AG08396 (cell line): Measurements from ENCODE around the gene CKM.
"Not testable (repeated sequence)": the region's sequence is repeated elsewhere in the genome, so short reads cannot be mapped to it uniquely, and the experiment has no call there.

Experiments
- DNase-seq: peaks from one replicate; pipeline ENCODE4 v3.0.0; 2012; ENCODE audit warnings: low spot score, mixed read lengths

CKM gene

DNA sequence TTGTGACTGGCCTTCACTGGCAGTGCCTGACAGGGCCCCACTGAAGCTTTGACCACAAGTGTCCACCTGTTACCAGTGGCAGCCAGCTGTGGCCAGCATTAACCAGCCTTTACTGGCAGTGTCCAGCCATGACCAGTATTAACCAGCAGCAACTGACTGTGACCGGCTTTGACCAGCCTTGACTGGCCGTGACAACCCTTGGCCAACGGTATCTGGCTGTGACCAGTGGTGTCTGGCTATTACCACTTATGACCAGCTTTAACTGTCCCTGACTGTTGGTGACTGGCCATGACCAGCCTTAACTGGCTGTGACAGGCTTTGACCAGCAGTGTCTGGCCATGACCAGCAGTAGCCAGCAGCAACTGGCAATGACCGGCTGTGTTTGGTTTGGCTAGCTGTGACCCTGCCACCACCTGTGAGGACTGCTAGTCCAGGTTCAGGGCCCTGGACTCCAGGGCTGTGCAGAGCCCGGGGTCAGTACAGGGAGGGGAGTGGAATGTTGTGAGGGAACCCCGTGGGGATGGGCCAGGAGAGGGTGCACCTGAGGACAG is 32.2 kb downstream of the CKM start:
- no peak for DNase-seq

- DNase-seq, result no peak
Observed at GRCh38 chr19:45283443-45284033, 39.1 kb downstream of the CKM start.

DNA sequence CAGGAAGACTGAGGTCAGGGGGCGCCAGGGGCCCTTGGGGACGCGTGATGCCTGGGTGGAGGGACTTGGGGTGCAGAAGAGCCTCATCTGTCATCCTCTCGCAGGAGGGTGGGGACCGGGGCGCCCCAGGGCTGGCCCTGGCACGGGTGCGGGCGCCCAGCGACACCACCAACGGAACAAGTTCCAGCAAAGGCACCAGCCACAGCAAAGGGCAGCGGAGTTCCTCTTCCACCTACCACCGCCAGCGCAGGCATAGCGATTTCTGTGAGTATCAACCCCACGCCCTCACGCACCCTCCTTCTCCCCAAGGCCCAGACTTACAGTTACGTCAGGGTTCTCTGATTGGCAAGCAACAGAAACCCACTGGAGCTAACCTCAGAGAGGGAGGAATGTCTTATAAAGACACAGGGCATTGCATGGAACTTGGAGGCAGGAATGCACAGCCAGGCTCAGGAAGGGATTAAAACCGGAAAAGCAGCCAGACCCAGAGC is 42.2 kb downstream of the CKM start:
- no peak for DNase-seq

GRCh38 chr19:45279587-45280192 is 43.0 kb downstream of the CKM start:
- DNase-seq, result no peak

GRCh38 chr19:45278087-45278486 is 44.6 kb downstream of the CKM start:
- no peak for DNase-seq

DNA sequence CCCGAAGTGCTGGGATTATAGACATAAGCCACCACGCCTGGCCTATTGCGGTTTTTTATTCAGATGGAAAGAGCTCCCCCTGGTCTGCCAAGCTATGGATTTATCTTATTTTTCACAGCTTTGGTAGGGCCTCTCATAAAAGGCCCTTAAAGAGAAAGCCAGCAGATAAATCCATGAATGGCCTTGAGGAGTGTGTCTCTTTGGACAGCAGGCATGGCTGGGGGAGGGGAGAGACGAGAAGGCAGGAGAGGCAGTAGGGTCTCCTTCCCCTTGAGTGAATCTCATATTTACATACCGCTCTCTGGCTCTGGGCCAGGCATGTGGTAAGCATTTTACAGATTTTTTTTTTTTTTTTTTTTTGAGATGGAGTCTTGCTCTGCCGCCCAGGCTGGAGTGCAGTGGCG is 46.4 kb downstream of the CKM start:
- DNase-seq, result no peak

GRCh38 chr19:45275370-45275971 is 47.2 kb downstream of the CKM start:
- DNase-seq, result no peak

- DNase-seq, result no peak
Observed at GRCh38 chr19:45273521-45273855, 49.2 kb downstream of the CKM start.

DNA sequence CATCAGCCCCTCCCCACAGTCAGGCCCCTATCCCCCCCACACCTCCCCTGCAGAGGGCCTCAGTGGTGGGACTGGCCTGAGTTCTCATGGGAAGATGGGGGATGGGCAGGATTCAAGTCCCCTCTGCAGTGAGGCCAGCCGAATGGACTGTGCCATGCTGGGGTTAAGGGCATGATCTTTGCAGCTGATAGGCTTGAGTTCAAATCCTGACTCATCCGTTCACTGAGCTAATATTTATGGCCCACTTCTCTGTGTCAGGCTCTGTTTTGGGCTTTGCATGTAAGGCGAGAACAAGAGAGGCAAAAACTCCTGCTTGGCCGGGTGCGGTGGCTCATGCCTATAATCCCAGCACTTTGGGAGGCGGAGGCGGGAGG is 51.0 kb downstream of the CKM start:
- DNase-seq, result no peak

DNA sequence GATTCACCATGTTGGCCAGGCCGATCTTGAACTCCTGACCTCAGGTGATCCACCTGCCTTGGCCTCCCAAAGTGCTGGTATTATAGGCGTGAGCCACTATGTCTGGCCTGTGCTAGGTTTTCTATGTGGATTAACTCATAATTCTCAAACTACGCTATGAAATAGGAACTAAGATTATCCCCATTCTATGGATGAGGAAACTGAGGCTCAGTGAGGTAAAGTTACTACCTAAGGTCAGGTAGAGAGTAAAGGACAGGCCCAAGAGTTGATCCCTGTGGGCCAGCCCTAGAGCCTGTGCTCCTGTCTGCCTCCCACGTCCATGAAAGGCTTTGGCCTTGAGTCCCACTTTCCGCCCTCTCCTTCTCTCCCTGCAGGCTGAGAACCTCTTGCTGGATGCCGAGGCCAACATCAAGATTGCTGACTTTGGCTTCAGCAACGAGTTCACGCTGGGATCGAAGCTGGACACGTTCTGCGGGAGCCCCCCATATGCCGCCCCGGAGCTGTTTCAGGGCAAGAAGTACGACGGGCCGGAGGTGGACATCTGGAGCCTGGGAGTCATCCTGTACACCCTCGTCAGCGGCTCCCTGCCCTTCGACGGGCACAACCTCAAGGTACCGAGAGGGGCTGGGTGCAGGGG is 51.5 kb downstream of the CKM start:
- DNase-seq, result no peak

- not testable (repeated sequence) for DNase-seq
Observed at GRCh38 chr19:45269939-45270338, 52.7 kb downstream of the CKM start.

DNA sequence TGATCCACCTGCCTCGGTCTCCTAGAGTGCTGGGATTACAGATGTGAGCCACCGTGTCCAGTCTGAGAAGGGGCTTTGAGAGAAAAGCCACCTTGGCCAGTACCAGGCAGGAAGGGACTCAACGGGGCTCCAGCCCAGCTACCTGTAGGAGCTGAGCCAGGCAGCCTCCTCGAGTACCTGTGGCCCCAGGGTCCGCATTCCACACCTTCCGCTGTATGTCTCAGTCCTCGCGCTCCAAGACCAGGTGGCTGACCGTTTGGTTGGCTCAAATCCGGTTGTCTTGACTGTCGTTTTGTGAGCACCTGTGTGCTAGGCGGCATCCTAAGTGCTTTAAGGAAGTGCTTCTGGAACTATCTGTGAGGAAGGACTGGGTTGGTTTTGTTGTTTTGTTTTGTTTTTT is 55.4 kb downstream of the CKM start:
- DNase-seq, result no peak

GRCh38 chr19:45265375-45265774 is 57.3 kb downstream of the CKM start:
- DNase-seq, result no peak

DNA sequence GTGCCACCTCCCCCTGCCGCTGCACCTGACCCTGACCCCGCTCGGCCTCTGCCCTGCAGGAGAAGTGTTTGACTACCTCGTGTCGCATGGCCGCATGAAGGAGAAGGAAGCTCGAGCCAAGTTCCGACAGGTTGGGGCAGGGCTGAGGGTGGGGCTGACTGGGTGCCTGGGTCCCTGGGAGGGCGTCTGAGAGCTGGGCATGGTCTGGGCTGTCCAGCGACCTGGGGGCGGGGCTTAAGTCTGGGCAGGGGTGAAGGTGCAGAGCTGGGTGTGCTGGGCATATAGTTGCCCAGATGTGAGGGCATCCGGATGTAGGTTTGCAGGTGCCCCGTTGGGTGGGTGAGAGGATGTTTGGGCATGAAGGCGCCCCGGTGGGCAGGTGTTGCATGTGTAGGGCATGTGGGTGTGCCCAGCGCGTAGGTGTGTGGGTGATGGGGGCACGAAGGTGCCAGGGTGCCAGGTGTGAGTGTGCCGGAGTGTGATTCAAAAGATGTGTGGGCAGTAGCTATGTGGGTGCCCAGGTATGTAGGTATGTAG is 57.8 kb downstream of the CKM start:
- DNase-seq, result no peak

GRCh38 chr19:45263013-45263412 is 59.7 kb downstream of the CKM start:
- DNase-seq, result no peak

DNA sequence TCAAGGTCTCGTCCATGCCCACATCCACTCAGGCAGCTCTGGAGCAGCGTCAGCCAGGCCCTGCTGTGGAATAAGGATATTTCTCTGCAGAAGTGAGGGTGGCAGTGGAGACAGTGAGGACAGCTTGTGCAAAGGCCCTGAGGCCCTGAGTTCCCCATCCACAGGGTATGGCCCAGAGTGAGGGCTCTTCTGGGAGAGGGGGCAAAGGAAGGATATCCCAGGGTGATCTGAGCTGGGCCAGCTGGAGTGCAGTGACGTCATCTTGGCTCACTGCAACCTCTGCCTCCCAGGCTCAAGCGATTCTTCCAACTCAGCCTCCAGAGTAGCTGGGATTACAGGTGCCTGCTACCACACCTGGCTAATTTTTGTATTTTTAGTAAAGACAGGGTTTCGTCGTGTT is 60.1 kb downstream of the CKM start:
- no peak for DNase-seq

DNA sequence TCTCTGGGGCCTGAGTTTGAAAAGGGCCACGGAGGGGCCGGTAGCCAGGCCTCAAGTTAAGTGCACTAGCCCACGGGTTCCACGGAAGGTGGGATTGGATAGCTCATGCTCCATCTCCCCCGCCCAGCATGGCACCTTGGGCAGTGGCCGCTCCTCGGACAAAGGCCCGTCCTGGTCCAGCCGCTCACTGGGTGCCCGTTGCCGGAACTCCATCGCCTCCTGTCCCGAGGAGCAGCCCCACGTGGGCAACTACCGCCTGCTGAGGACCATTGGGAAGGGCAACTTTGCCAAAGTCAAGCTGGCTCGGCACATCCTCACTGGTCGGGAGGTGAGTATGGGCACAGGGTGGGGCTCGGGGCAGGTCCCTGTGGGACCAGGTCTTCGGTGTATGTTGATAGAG is 63.8 kb downstream of the CKM start:
- no peak for DNase-seq

GRCh38 chr19:45256836-45257235 is 65.8 kb downstream of the CKM start:
- no peak for DNase-seq
